ENCODE data around the gene SLC1A5.

Gene SLC1A5

GRCh38 chr19:46725036-46725820 is 63.2 kb downstream of the SLC1A5 start:
- H3F3A ChIP-seq (ENCODE audit: insufficient read depth, low read length) = no peaks in the 10 kb centered on the region
- no peak overlapping the region for H3K27ac ChIP-seq (ENCODE audit: low read depth, low read length, poor library complexity, severe bottlenecking)
- peaks cover 96% of the 10 kb centered on the region for H3K36me3 ChIP-seq (ENCODE audit: insufficient read depth, low read length)
- H3K4me1 ChIP-seq (ENCODE audit: insufficient read depth, low read length, severe bottlenecking) = peaks cover 30% of the 10 kb centered on the region
- H4K20me1 ChIP-seq (ENCODE audit: insufficient read depth, low read length) = no peaks in the 10 kb centered on the region
- no peak overlapping the region for H3K4me2 ChIP-seq (ENCODE audit: low read length)
- H3K9me3 ChIP-seq (ENCODE audit: low read length) = no peaks in the 10 kb centered on the region
- H3K79me2 ChIP-seq (ENCODE audit: insufficient read depth, low read length) = no peaks in the 10 kb centered on the region
- H3K9ac ChIP-seq (ENCODE audit: low read length) = no peak overlapping the region
- no peak overlapping the region for H2AFZ ChIP-seq (ENCODE audit: low read length)
- no peaks in the 10 kb centered on the region for H3K9me2 ChIP-seq (ENCODE audit: low read depth, low read length)
- no peak for TF ChIP-seq CTCF (IDR thresholded peaks at IDR 0.05; ENCODE audit: low read length)
- no peak for TF ChIP-seq EZH2 (IDR thresholded peaks at IDR 0.05; ENCODE audit: borderline replicate concordance, low read length)
- H3K27me3 ChIP-seq (ENCODE audit: insufficient read depth, low read length) = no peaks in the 10 kb centered on the region
- H3K4me3 ChIP-seq (ENCODE audit: low read depth, low read length, poor library complexity, severe bottlenecking) = no peak overlapping the region
